Measurements from ENCODE around the gene SEMA3F. TPM values are rescaled to one million over a fixed set of nuclear protein-coding genes. Genes with fewer than 3 reads are reported as not detected.

Gene SEMA3F
- total and polyA plus RNA-seq, 2 experiments from 2014 or later, result 2.3 to 67.6 TPM

GRCh38 chr3:50179710-50180109, 24.6 kb downstream of the SEMA3F start:
- no peak overlapping the region for H3K27ac Mint-ChIP-seq
- Histone ChIP-seq H2AFZ (no peak overlapping the region), H3K36me3 (ENCODE audit: insufficient read depth) (no peaks in the 10 kb centered on the region), H3F3A (replicated peaks; ENCODE audit: low read depth) (peaks cover 5% of the 10 kb centered on the region; the same call in 1 of the 2 replicates), H3K9me2 (ENCODE audit: insufficient read depth) (no peaks in the 10 kb centered on the region), H3K79me2 (replicated peaks; ENCODE audit: insufficient read depth) (no peaks in the 10 kb centered on the region), H3K27ac (ENCODE audit: low read depth) (no peak overlapping the region), H3K4me2 (no peak overlapping the region), H3K4me1 (ENCODE audit: insufficient read depth) (no peaks in the 10 kb centered on the region), H3K4me3 (no peak overlapping the region), H4K20me1 (replicated peaks; ENCODE audit: insufficient read depth) (peaks cover 5% of the 10 kb centered on the region; the same call in 1 of the 2 replicates), H3K27me3 (ENCODE audit: insufficient read depth) (no peaks in the 10 kb centered on the region)
- H3K4me3 Mint-ChIP-seq, result no peak overlapping the region
- H3K36me3 Mint-ChIP-seq (ENCODE audit: low read depth), result peaks cover 35% of the 10 kb centered on the region
- peaks cover 6% of the 10 kb centered on the region for H3K27me3 Mint-ChIP-seq (ENCODE audit: insufficient read depth, low read depth, poor library complexity)
- ATAC-seq, result no peak
- no peaks in the 10 kb centered on the region for H3K4me1 Mint-ChIP-seq
- no peak for DNase-seq (ENCODE audit: low spot score)
- TF ChIP-seq, protein P1, sequence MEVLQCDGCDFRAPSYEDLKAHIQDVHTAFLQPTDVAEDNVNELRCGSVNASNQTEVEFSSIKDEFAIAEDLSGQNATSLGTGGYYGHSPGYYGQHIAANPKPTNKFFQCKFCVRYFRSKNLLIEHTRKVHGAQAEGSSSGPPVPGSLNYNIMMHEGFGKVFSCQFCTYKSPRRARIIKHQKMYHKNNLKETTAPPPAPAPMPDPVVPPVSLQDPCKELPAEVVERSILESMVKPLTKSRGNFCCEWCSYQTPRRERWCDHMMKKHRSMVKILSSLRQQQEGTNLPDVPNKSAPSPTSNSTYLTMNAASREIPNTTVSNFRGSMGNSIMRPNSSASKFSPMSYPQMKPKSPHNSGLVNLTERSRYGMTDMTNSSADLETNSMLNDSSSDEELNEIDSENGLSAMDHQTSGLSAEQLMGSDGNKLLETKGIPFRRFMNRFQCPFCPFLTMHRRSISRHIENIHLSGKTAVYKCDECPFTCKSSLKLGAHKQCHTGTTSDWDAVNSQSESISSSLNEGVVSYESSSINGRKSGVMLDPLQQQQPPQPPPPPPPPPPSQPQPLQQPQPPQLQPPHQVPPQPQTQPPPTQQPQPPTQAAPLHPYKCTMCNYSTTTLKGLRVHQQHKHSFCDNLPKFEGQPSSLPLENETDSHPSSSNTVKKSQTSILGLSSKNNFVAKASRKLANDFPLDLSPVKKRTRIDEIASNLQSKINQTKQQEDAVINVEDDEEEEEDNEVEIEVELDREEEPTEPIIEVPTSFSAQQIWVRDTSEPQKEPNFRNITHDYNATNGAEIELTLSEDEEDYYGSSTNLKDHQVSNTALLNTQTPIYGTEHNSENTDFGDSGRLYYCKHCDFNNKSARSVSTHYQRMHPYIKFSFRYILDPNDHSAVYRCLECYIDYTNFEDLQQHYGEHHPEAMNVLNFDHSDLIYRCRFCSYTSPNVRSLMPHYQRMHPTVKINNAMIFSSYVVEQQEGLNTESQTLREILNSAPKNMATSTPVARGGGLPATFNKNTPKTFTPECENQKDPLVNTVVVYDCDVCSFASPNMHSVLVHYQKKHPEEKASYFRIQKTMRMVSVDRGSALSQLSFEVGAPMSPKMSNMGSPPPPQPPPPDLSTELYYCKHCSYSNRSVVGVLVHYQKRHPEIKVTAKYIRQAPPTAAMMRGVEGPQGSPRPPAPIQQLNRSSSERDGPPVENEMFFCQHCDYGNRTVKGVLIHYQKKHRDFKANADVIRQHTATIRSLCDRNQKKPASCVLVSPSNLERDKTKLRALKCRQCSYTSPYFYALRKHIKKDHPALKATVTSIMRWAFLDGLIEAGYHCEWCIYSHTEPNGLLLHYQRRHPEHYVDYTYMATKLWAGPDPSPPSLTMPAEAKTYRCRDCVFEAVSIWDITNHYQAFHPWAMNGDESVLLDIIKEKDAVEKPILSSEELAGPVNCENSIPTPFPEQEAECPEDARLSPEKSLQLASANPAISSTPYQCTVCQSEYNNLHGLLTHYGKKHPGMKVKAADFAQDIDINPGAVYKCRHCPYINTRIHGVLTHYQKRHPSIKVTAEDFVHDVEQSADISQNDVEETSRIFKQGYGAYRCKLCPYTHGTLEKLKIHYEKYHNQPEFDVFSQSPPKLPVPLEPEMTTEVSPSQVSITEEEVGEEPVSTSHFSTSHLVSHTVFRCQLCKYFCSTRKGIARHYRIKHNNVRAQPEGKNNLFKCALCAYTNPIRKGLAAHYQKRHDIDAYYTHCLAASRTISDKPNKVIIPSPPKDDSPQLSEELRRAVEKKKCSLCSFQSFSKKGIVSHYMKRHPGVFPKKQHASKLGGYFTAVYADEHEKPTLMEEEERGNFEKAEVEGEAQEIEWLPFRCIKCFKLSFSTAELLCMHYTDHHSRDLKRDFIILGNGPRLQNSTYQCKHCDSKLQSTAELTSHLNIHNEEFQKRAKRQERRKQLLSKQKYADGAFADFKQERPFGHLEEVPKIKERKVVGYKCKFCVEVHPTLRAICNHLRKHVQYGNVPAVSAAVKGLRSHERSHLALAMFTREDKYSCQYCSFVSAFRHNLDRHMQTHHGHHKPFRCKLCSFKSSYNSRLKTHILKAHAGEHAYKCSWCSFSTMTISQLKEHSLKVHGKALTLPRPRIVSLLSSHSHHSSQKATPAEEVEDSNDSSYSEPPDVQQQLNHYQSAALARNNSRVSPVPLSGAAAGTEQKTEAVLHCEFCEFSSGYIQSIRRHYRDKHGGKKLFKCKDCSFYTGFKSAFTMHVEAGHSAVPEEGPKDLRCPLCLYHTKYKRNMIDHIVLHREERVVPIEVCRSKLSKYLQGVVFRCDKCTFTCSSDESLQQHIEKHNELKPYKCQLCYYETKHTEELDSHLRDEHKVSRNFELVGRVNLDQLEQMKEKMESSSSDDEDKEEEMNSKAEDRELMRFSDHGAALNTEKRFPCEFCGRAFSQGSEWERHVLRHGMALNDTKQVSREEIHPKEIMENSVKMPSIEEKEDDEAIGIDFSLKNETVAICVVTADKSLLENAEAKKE (CRISPR knock-in tag; IDR thresholded peaks at IDR 0.05), result no peak
- TF ChIP-seq, protein P2, sequence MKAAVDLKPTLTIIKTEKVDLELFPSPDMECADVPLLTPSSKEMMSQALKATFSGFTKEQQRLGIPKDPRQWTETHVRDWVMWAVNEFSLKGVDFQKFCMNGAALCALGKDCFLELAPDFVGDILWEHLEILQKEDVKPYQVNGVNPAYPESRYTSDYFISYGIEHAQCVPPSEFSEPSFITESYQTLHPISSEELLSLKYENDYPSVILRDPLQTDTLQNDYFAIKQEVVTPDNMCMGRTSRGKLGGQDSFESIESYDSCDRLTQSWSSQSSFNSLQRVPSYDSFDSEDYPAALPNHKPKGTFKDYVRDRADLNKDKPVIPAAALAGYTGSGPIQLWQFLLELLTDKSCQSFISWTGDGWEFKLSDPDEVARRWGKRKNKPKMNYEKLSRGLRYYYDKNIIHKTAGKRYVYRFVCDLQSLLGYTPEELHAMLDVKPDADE (IDR thresholded peaks at IDR 0.05), result no peak
- TF ChIP-seq JUNB (IDR thresholded peaks at IDR 0.05; ENCODE audit: unreplicated experiment), result no peak
- TF ChIP-seq EZH2 (IDR thresholded peaks at IDR 0.05; ENCODE audit: low read depth, unreplicated experiment), result no peak
- TF ChIP-seq CREB1 (CRISPR knock-in tag; IDR thresholded peaks at IDR 0.05; ENCODE audit: low read depth), result no peak
- no peak for TF ChIP-seq EZH2phosphoT487 (IDR thresholded peaks at IDR 0.05; ENCODE audit: unreplicated experiment)
- TF ChIP-seq ZNF114 (CRISPR knock-in tag; IDR thresholded peaks at IDR 0.05), result no peak
- TF ChIP-seq NANOG (IDR thresholded peaks at IDR 0.05; ENCODE audit: borderline replicate concordance), result no peak
- TF ChIP-seq POLR2AphosphoS5 (IDR thresholded peaks at IDR 0.05; ENCODE audit: low read depth), result no peak
- TF ChIP-seq CTCF (conservative IDR thresholded peaks at IDR 0.05; ENCODE audit: low read depth in 2 of 2), result no peak
- TF ChIP-seq, protein P3, sequence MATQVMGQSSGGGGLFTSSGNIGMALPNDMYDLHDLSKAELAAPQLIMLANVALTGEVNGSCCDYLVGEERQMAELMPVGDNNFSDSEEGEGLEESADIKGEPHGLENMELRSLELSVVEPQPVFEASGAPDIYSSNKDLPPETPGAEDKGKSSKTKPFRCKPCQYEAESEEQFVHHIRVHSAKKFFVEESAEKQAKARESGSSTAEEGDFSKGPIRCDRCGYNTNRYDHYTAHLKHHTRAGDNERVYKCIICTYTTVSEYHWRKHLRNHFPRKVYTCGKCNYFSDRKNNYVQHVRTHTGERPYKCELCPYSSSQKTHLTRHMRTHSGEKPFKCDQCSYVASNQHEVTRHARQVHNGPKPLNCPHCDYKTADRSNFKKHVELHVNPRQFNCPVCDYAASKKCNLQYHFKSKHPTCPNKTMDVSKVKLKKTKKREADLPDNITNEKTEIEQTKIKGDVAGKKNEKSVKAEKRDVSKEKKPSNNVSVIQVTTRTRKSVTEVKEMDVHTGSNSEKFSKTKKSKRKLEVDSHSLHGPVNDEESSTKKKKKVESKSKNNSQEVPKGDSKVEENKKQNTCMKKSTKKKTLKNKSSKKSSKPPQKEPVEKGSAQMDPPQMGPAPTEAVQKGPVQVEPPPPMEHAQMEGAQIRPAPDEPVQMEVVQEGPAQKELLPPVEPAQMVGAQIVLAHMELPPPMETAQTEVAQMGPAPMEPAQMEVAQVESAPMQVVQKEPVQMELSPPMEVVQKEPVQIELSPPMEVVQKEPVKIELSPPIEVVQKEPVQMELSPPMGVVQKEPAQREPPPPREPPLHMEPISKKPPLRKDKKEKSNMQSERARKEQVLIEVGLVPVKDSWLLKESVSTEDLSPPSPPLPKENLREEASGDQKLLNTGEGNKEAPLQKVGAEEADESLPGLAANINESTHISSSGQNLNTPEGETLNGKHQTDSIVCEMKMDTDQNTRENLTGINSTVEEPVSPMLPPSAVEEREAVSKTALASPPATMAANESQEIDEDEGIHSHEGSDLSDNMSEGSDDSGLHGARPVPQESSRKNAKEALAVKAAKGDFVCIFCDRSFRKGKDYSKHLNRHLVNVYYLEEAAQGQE (IDR thresholded peaks at IDR 0.05; ENCODE audit: unreplicated experiment), result no peak
- no peak for TF ChIP-seq ZNF331 (CRISPR knock-in tag; IDR thresholded peaks at IDR 0.05; ENCODE audit: low read depth)
- TF ChIP-seq STAT1 (IDR thresholded peaks at IDR 0.05; ENCODE audit: unreplicated experiment), result no peak
- no peaks in the 10 kb centered on the region; the same call in 2 of the 3 replicates for H3K9me3 Mint-ChIP-seq

Data from GM23338 (cell line).